D721Med (cell line): ENCODE measurements around the gene LCP2.

Experiments
- DNase-seq: peaks from one replicate; pipeline ENCODE4 v3.0.0; 2011; ENCODE audit warnings: low spot score; ENCODE audit not compliant: insufficient read length
- FAIRE-seq: peaks from 2 replicates; lab custom pipeline; 2011; peaks lifted over from hg19 to GRCh38; lab: Jason Lieb, UNC
- TF ChIP-seq, protein P1 (sequence below): IDR thresholded peaks from 2 replicates; pipeline ENCODE4 v1.5.1; 2012; ENCODE audit warnings: mild to moderate bottlenecking, control low read depth; ENCODE audit not compliant: insufficient read depth; ENCODE audit errors: missing control alignments

LCP2 gene

DNA sequence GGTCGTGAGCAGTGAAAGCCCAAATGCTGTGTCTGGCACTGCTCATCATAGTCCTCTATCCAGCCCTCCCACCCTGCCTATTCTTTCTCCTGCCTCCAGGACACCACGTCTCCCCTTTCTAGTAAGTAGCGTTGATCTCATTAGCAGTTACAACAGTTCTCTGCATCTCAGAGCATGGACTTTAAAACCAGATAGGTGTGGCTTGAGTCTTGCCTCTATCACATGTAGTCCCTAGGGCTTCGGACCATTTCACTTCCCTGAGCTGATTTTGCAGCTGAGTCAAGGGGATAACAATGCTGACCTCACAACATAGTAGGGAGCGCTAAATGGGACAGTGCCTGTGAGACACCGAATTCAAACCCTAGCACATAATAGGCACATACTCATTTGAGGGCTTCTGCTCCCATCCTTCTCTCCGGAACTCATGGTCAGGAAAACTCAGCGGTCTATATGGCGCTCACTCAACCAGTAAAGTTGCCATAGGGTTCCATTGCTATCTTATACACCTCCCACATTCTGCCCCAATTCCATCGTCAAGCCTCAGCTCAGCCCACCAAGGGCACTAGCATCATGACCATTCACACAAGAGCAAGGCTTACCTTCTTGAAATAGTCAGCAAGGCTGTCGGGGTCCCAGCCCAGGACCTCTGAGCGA, 515 bp downstream of the LCP2 start:
- no peak for DNase-seq
- TF ChIP-seq, protein P1, sequence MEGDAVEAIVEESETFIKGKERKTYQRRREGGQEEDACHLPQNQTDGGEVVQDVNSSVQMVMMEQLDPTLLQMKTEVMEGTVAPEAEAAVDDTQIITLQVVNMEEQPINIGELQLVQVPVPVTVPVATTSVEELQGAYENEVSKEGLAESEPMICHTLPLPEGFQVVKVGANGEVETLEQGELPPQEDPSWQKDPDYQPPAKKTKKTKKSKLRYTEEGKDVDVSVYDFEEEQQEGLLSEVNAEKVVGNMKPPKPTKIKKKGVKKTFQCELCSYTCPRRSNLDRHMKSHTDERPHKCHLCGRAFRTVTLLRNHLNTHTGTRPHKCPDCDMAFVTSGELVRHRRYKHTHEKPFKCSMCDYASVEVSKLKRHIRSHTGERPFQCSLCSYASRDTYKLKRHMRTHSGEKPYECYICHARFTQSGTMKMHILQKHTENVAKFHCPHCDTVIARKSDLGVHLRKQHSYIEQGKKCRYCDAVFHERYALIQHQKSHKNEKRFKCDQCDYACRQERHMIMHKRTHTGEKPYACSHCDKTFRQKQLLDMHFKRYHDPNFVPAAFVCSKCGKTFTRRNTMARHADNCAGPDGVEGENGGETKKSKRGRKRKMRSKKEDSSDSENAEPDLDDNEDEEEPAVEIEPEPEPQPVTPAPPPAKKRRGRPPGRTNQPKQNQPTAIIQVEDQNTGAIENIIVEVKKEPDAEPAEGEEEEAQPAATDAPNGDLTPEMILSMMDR: no peak
- no peak for FAIRE-seq

DNA sequence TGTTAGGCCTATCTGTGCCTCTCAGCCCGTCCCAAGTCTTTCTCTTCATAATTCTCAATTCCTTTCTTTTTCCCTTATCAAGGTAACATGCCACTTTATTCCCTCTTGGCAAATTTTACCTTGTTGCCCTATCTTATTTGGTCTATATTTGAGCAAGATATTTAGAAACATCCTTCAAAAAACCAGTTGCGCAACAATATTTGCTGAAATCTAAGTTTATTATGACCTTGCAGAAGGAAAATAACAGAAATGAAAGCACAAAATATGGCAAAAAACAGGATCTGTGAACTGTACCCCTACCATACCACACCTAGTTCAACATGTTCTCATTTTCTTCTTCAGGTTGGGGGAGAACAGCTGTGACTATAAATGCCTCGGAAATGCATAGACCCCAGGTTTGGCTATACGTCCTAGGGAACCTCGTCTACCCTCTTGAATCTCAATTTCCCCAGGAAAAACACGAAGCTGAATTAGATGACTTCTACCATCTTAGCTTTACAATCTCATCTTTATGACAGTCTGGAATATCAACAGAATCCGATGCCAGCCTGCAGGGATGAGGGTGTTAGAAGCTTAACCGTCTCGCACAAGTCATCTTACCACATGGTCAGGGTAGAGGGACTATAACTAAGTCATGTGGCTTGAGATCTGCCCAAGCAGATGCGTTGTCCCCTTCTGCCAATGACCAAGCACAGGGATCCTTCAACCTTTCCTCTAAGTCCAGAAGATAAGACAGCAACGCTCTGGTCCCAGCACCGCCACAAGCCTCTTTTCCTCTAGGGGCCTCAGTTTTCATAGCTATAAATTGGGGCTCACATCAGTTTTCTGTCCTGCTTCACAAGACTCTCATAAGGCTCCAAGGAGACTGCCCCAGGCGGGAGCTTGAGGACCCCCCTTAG, 1.3 kb downstream of the LCP2 start:
- no peak for DNase-seq
- FAIRE-seq: no peak

GRCh38 chr5:170294556-170294955, 3.0 kb downstream of the LCP2 start:
- DNase-seq (no peak), FAIRE-seq (no peak)
- TF ChIP-seq, protein P1: no peak

More for the DNA sequence above, 1.3 kb downstream of the LCP2 start:
- TF ChIP-seq, protein P1: no peak

DNA sequence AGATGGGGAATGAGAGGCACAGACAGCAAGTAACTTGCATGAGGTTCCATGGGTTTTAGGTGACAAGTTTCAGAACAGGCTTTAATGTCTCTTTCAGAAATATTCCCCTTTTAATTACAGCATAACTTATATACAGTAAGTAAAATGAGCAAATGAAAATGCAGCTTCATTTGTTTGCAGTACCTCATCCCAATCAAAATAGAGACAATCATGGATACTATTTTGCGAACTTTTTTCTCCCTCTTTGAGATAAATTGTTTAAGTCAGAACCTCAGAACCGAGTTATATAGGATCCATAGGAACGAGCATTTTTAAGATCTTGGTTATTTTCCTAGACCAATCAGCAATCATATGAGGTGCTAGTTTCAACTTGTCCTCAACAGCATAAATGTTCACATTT, 3.5 kb downstream of the LCP2 start:
- FAIRE-seq (no peak), DNase-seq (no peak)
- TF ChIP-seq, protein P1: no peak

DNA sequence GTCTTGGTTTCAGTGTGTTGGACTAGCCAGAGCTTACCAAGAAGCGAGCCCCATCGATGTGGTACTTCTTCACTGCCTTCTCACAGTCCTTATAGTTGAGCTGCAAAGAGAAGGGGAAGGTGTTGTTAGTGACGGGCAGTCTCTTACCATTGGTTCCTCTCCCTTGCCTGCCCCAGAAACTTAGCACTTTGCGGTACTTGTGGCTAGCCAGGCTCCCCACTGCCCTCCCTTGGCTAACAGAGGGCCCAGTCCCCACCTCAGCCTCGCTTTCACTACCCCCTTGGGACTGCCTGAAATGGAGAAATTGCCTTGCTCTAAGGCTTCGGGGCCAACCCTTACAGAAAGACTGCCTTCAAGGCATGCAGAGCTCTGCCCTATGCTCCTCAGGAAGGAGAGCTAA, 4.3 kb downstream of the LCP2 start:
- DNase-seq (no peak), FAIRE-seq (no peak)
- TF ChIP-seq, protein P1: no peak

- TF ChIP-seq, protein P1: no peak
- DNase-seq (no peak), FAIRE-seq (no peak)
Measured at GRCh38 chr5:170292179-170293104, 5.1 kb downstream of the LCP2 start.
